SHP77 treated with DMSO at 0.1 percent for 48 hours (cell line): ENCODE measurements around the gene L2HGDH.
"Not testable (repeated sequence)": the region's sequence is repeated elsewhere in the genome, so short reads cannot be mapped to it uniquely, and the experiment has no call there.

Experiments
- DNase-seq: peaks from one replicate; lab custom pipeline; 2025; lab: John Stamatoyannopoulos, UW

L2HGDH gene

GRCh38 chr14:50311972-50312733, at the start of gene L2HGDH, which contains the start of gene DMAC2L:
L2HGDH (minus strand) TSS chr14:50312229; CDS start chr14:50312150, 79 bp downstream.
DMAC2L (plus strand) TSS chr14:50312324; CDS start chr14:50321488, 9,164 bp downstream.
- peak; percentile 95 for DNase-seq

GRCh38 chr14:50360851-50361250, 48.8 kb upstream of the L2HGDH start:
- no peak for DNase-seq

- no peak for DNase-seq
Measured at GRCh38 chr14:50360093-50360492, 48.1 kb upstream of the L2HGDH start.

GRCh38 chr14:50359631-50360030, 47.6 kb upstream of the L2HGDH start:
- DNase-seq, result no peak

GRCh38 chr14:50357753-50358395, 45.8 kb upstream of the L2HGDH start:
- no peak for DNase-seq

GRCh38 chr14:50357124-50357523, 45.1 kb upstream of the L2HGDH start:
- no peak for DNase-seq

- not testable (repeated sequence) for DNase-seq
Measured at GRCh38 chr14:50356283-50356682, 44.3 kb upstream of the L2HGDH start.

GRCh38 chr14:50355692-50356091, 43.7 kb upstream of the L2HGDH start:
- no peak for DNase-seq

GRCh38 chr14:50354527-50354926, 42.5 kb upstream of the L2HGDH start:
- DNase-seq, result no peak

GRCh38 chr14:50353126-50353525, 41.1 kb upstream of the L2HGDH start:
- DNase-seq, result no peak

- DNase-seq, result no peak
Measured at GRCh38 chr14:50352584-50352983, 40.6 kb upstream of the L2HGDH start.

GRCh38 chr14:50350975-50351374, 38.9 kb upstream of the L2HGDH start:
- no peak for DNase-seq

- DNase-seq, result no peak
Measured at GRCh38 chr14:50348933-50349332, 36.9 kb upstream of the L2HGDH start.

GRCh38 chr14:50347521-50347920, 35.5 kb upstream of the L2HGDH start:
- no peak for DNase-seq

GRCh38 chr14:50345846-50346422, 33.9 kb upstream of the L2HGDH start:
- DNase-seq, result no peak

- DNase-seq, result no peak
Measured at GRCh38 chr14:50344876-50345563, 33.0 kb upstream of the L2HGDH start.

GRCh38 chr14:50344116-50344775, 32.2 kb upstream of the L2HGDH start:
- no peak for DNase-seq

GRCh38 chr14:50343434-50343833, 31.4 kb upstream of the L2HGDH start:
- DNase-seq, result no peak

GRCh38 chr14:50342221-50343078, 30.4 kb upstream of the L2HGDH start:
- peak; percentile 50 for DNase-seq

- no peak for DNase-seq
Measured at GRCh38 chr14:50340963-50341362, 28.9 kb upstream of the L2HGDH start.

GRCh38 chr14:50340045-50340444, 28.0 kb upstream of the L2HGDH start:
- no peak for DNase-seq
